Left lung (tissue), 10 donors: Measurements from ENCODE around the gene TMEM38B. TPM values are rescaled to one million over a fixed set of nuclear protein-coding genes. Genes with fewer than 3 reads are reported as not detected.

Experiments
- ATAC-seq: fragments of 200-7000 bp; cut with Tn5 transposase; one replicate; pipeline ENCODE4 v1.9.1; 2020; ENCODE audit warnings: moderate library complexity
- DNase-seq, 4 donors: peaks; one replicate each; pipeline ENCODE4 v3.0.0-alpha.2; 2013 to 2020
- H3K27ac ChIP-seq, 2 donors: fragments of 200-600 bp; sonication (generic) in 1 of 2; one replicate each; pipeline versions ENCODE4 v1.5.0 to v1.8.0; 2020 to 2021
- H3K27me3 ChIP-seq, 2 donors: fragments of 200-600 bp; sonication (generic) in 1 of 2; one replicate each; pipeline versions ENCODE4 v1.5.0 to v1.8.0; 2020 to 2021
- H3K36me3 ChIP-seq, 2 donors: fragments of 200-600 bp; sonication (generic) in 1 of 2; one replicate each; pipeline versions ENCODE4 v1.5.0 to v1.8.0; 2020 to 2021
- H3K4me1 ChIP-seq, 2 donors: fragments of 200-600 bp; one replicate each; pipeline ENCODE4 v1.8.0; 2021
- H3K4me3 ChIP-seq, 2 donors: fragments of 200-600 bp; sonication (generic) in 1 of 2; one replicate each; pipeline versions ENCODE4 v1.5.0 to v1.8.0; 2020 to 2021; ENCODE audit warnings: mild to moderate bottlenecking in 1 of 2
- H3K9me3 ChIP-seq, 2 donors: fragments of 200-600 bp; sonication (generic) in 1 of 2; one replicate each; pipeline versions ENCODE4 v1.5.0 to v1.8.0; 2020 to 2021
- CTCF ChIP-seq, 2 donors: fragments of 200-600 bp; sonication (generic) in 1 of 2; IDR thresholded peaks; one replicate each; pipeline versions ENCODE4 v1.5.0 to v1.8.0; 2021; ENCODE audit warnings: antibody characterized with exemption in 2 of 2
- intact Hi-C, 2 donors: fragments of 100-400 bp; cut with DNase I; formaldehyde crosslinking; loops; one replicate each; pipeline versions ENCODE4 v1.11.2 to v1.14.2; 2022
- polyA plus RNA-seq, 6 donors: library from polyadenylated mRNA; unstranded; fragments of 120-200 nt; gene quantifications; one replicate each; pipeline ENCODE4 v1.2.1, GENCODE V29; 2013; ENCODE audit not compliant: insufficient read length in 6 of 6
- total RNA-seq, 2 donors: library from RNA; stranded (reverse); fragmentation: NEBNext Ultra II Directional; extraction: Animal tissue kit (Norgen Biotek cat#: 25700); gene quantifications; one replicate each; pipeline ENCODE4 v1.2.1, GENCODE V29; 2021
- donor health status: DM: no; HTN: yes; CAD: no.
- donor health status: DM: no; HTN: no; CAD: no.

TMEM38B gene
- total and polyA plus RNA-seq, 8 donors = 11.6 to 19.9 (median 14.9) TPM

GRCh38 chr9:105656131-105656921 is 38.0 kb upstream of the TMEM38B start:
- Histone ChIP-seq H3K27me3 (peaks cover 7 to 42% of the 10 kb centered on the region in 2 donors), H3K4me3 (peak overlapping the region; percentile 33 to 35), H3K36me3 (no peaks in the 10 kb centered on the region), H3K9me3 (no peaks in the 10 kb centered on the region), H3K27ac (no peak overlapping the region), H3K4me1 (peaks cover 9 to 14% of the 10 kb centered on the region in 2 donors)
- TF ChIP-seq CTCF (IDR thresholded peaks at IDR 0.05) = no peak
- intact Hi-C loops = no loop called here
- DNase-seq (peak in 3 of 4 donors; percentile 22 to 85 (median 32)), ATAC-seq (peak; percentile 79)

DNA sequence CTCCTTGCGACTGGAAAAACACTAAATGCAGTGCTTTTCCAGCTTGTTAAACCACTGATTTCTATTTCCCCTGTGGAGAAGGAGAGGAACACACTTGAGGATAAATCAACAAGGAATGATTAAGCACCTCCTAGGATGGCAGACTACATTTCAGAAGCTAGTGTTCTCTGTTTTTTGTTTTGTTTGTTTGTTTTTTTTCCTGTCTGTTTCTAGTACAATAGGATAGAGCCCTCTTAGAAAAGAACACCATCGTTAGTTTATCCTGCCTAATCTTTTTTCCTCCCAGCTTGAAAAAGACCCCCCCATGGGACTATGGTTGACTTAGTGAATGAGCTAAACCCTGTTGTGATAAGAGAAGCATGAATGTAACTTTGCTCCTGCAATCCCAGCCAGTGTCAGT is 36.0 kb upstream of the TMEM38B start:
- intact Hi-C loops = no loop called here
- TF ChIP-seq CTCF (IDR thresholded peaks at IDR 0.05) = no peak
- peaks cover 7 to 42% of the 10 kb centered on the region in 2 donors for H3K27me3 ChIP-seq
- no peaks in the 10 kb centered on the region for H3K36me3 ChIP-seq
- H3K9me3 ChIP-seq = no peaks in the 10 kb centered on the region
- ATAC-seq (no peak), DNase-seq (no peak)
- H3K4me3 ChIP-seq = no peak overlapping the region
- no peak overlapping the region for H3K27ac ChIP-seq
- H3K4me1 ChIP-seq = peaks cover 9 to 14% of the 10 kb centered on the region in 2 donors

DNA sequence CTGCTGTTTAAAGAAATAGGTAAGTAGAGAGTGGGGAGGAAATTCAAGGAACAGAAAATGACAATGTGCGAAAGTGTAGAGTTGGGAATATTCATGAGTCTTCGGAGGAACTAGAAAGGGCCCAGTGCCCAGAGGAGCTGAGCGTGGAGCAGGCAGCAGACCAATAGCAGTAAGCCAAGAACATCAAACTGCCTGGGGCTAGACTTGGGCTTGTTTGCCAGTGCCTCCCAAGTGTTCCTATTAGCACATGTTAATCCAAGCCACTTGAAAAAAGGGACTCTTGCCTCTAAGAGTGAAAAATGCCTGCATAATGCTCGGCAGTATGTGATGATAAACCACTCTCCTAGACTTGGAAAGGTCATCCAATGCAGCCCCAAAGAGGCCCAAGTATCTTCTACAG is 33.3 kb upstream of the TMEM38B start:
- Histone ChIP-seq H3K4me1 (peaks cover 8 to 10% of the 10 kb centered on the region in 2 donors), H3K4me3 (no peak overlapping the region), H3K36me3 (no peaks in the 10 kb centered on the region), H3K9me3 (no peaks in the 10 kb centered on the region), H3K27me3 (peaks cover 7 to 31% of the 10 kb centered on the region in 2 donors), H3K27ac (no peak overlapping the region)
- ATAC-seq (no peak), DNase-seq (no peak)
- no peak for TF ChIP-seq CTCF (IDR thresholded peaks at IDR 0.05)
- intact Hi-C loops = no loop called here

- no peak for ATAC-seq
- Histone ChIP-seq H3K36me3 (no peaks in the 10 kb centered on the region), H3K27ac (no peak within 1 kb of the TSS), H3K4me1 (no peaks in the 10 kb centered on the region), H3K4me3 (no peak within 1 kb of the TSS), H3K9me3 (no peaks in the 10 kb centered on the region), H3K27me3 (peaks cover 0 to 16% of the 10 kb centered on the region in 2 donors)
- intact Hi-C loops = no loop called here
- no peak for TF ChIP-seq CTCF (IDR thresholded peaks at IDR 0.05)
- no peak for DNase-seq
These were observed 31.9 kb upstream of the TMEM38B start, which contains the start of gene TAL2 for GRCh38 chr9:105662184-105663104. TAL2 (plus strand) TSS chr9:105662457; CDS start chr9:105662497, 40 bp downstream.

DNA sequence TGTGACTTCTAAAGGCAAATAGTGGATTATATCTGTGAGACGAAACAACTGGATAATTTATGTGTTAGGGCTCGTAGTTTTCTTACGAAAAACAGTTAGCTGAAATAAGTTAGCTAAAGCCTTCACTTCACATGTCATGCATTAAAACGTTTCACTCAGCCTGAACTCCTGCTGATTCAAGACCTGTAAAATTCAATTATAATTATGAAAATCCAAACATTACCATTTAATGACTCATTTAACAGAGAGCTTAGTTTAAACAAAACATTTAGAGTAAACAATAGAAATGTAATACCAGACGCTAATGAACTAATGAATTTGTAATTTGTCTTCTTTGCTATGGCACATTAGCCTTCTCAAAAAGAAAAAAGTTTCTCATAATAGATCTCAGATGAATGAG is 30.4 kb upstream of the TMEM38B start:
- Histone ChIP-seq H3K4me1 (no peaks in the 10 kb centered on the region), H3K27ac (no peak overlapping the region), H3K27me3 (peaks cover 0 to 3% of the 10 kb centered on the region in 2 donors), H3K4me3 (no peak overlapping the region), H3K9me3 (no peaks in the 10 kb centered on the region), H3K36me3 (no peaks in the 10 kb centered on the region)
- DNase-seq (no peak), ATAC-seq (no peak)
- no peak for TF ChIP-seq CTCF (IDR thresholded peaks at IDR 0.05)
- intact Hi-C loops = no loop called here
